Natural killer cell (primary cell): ENCODE data around the gene SLC29A1. TPM values are rescaled to one million over a fixed set of nuclear protein-coding genes. Genes with fewer than 3 reads are reported as not detected.
A peak's percentile ranks its signal among the peaks of the same experiment; 100 is the strongest.

Experiments
- ATAC-seq, 3 donors: fragments of 150-1000 bp in 2 of 3; fragments of 200-7000 bp in 1 of 3; cut with Tn5 transposase; 1 replicate in 1 of 3; 2 replicates in 2 of 3; pipeline ENCODE4 v1.10.0; 2021; ENCODE audit warnings: mild to moderate bottlenecking in 2 of 3, moderate library complexity in 2 of 3
- DNase-seq, 2 donors: peaks; one replicate each; pipeline versions ENCODE4 v3.0.0 to v3.0.0-alpha.2; 2013 to 2021; ENCODE audit warnings: mixed read lengths in 1 of 2
- H3K27ac ChIP-seq: one replicate; pipeline ENCODE4 v1.5.1; 2013; ENCODE audit warnings: mild to moderate bottlenecking, low read length
- H3K27me3 ChIP-seq: one replicate; pipeline ENCODE4 v1.6.1; 2013; ENCODE audit warnings: low read length; ENCODE audit not compliant: control insufficient read depth, insufficient read depth
- H3K36me3 ChIP-seq: one replicate; pipeline ENCODE4 v1.6.1; 2013; ENCODE audit warnings: low read length; ENCODE audit not compliant: control insufficient read depth, insufficient read depth
- H3K4me1 ChIP-seq: one replicate; pipeline ENCODE4 v1.6.1; 2013; ENCODE audit warnings: low read length; ENCODE audit not compliant: control insufficient read depth, insufficient read depth
- H3K4me3 ChIP-seq: one replicate; pipeline ENCODE4 v1.5.1; 2013; ENCODE audit warnings: low read length
- H3K9me3 ChIP-seq: one replicate; pipeline ENCODE4 v1.6.1; 2013; ENCODE audit warnings: low read length; ENCODE audit not compliant: control insufficient read depth, insufficient read depth
- H3K27ac Mint-ChIP-seq, 2 donors: one replicate each; pipeline ENCODE4 v1.8.0; 2022; ENCODE audit warnings: mild to moderate bottlenecking in 2 of 2, mixed read lengths in 2 of 2, moderate library complexity in 1 of 2
- H3K27me3 Mint-ChIP-seq, 2 donors: one replicate each; pipeline ENCODE4 v1.8.0; 2022; ENCODE audit warnings: low read depth in 2 of 2, mixed read lengths in 2 of 2
- H3K36me3 Mint-ChIP-seq: one replicate; pipeline ENCODE4 v1.8.0; 2022; ENCODE audit warnings: mixed read lengths
- H3K4me1 Mint-ChIP-seq, 2 donors: one replicate each; pipeline ENCODE4 v1.8.0; 2022; ENCODE audit warnings: mixed read lengths in 2 of 2
- H3K4me3 Mint-ChIP-seq: one replicate; pipeline ENCODE4 v1.8.0; 2022; ENCODE audit warnings: mild to moderate bottlenecking, moderate library complexity, mixed read lengths
- H3K9me3 Mint-ChIP-seq, 2 donors: one replicate each; pipeline ENCODE4 v1.8.0; 2022; ENCODE audit warnings: mixed read lengths in 2 of 2
- CTCF ChIP-seq: fragments of 200-600 bp; IDR thresholded peaks from one replicate; pipeline ENCODE4 v1.8.0; 2022; ENCODE audit warnings: antibody characterized with exemption
- WGBS: methylation state at CpG from one replicate; pipeline ENCODE4 v1.1.7; 2013; ENCODE audit warnings: missing lambda C conversion rate; ENCODE audit not compliant: insufficient coverage; 5-methylcytosine and 5-hydroxymethylcytosine counted together
- intact Hi-C: fragments of 100-400 bp; cut with micrococcal nuclease; formaldehyde crosslinking; loops from one replicate; pipeline ENCODE4 v1.14.2; 2022
- total RNA-seq, 4 donors: library from RNA; stranded (reverse); fragments of 120-200 nt in 1 of 4; gene quantifications; one replicate each; pipeline versions ENCODE4 v1.2.3 to v1.2.4, GENCODE V29; 2013 to 2022

The SLC29A1 gene
- total RNA-seq, 3 donors from 2014 or later (not counting 1 experiment from before 2014, with no cell fraction given), result 2.2 to 5.5 (median 5.2) TPM

- Mint-ChIP-seq H3K36me3 (no peaks in the 10 kb centered on the region), H3K27me3 (peaks cover 7 to 8% of the 10 kb centered on the region in 2 donors), H3K27ac (peak overlapping the region; percentile 93 to 98), H3K4me1 (peaks cover 19 to 43% of the 10 kb centered on the region in 2 donors), H3K4me3 (peak overlapping the region; percentile 93), H3K9me3 (no peaks in the 10 kb centered on the region)
- Histone ChIP-seq H3K27ac (peak overlapping the region; percentile 92), H3K27me3 (peaks cover 9% of the 10 kb centered on the region), H3K4me1 (peaks cover 46% of the 10 kb centered on the region), H3K36me3 (peaks cover 18% of the 10 kb centered on the region), H3K9me3 (no peaks in the 10 kb centered on the region), H3K4me3 (peak overlapping the region; percentile 94)
- intact Hi-C loops, result loop anchor here (1.0 kb wide), 1 partner anchor 17 kb away; the partner anchor contains the start of gene HSP90AB1
- DNase-seq (peak; percentile 46 to 67), ATAC-seq (peak; percentile 15 to 43 (median 21))
- 0% methylated on average over 13 of the region's 13 CpGs for WGBS
- no peak for TF ChIP-seq CTCF
These were observed 41.0 kb downstream of the SLC29A1 start for GRCh38 chr6:44264154-44265006.

- intact Hi-C loops, result loop anchor here (1.0 kb wide), 1 partner anchor 18 kb away; the partner anchor contains the start of gene HSP90AB1
These were observed 41.8 kb downstream of the SLC29A1 start, which contains the start of gene NFKBIE for GRCh38 chr6:44265007-44265721. Gene NFKBIE, minus strand, starts transcription at chr6:44265551. Its CDS starts 205 bp downstream, at chr6:44265346.

DNA sequence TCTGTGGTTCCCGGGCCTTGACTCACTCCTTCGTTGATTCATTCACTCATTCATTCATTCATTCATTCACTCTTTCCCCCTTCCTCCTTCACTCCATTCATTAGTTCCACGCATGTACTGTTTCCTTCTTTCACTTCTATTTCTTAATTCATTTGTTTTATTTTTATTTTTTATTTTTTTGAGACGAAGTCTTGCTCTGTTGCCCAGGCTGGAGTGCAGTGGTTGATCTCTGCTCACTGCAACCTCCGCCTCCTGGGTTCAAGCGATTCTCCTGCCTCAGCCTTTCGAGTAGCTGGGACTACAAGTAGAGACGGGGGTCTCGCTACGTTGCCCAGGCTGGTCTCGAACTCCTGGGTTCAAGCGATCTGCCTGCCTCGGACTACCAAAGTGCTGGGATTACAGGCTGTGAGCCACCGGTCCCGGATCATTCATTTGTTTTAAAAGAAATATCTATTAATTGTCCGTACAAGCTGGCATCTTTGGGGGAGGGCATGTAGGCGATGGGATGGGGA lies 42.4 kb downstream of the SLC29A1 start:
- 66% methylated on average over 15 of the region's 17 CpGs for WGBS
- H3K4me3 ChIP-seq, result peak overlapping the region; percentile 19
- no peaks in the 10 kb centered on the region for H3K9me3 ChIP-seq
- DNase-seq (no peak), ATAC-seq (no peak)
- Mint-ChIP-seq H3K9me3 (no peaks in the 10 kb centered on the region), H3K27ac (peak overlapping the region; percentile 93 to 98), H3K4me3 (peak overlapping the region; percentile 93), H3K4me1 (peaks cover 19 to 48% of the 10 kb centered on the region in 2 donors), H3K36me3 (no peaks in the 10 kb centered on the region), H3K27me3 (peaks cover 12 to 15% of the 10 kb centered on the region in 2 donors)
- peaks cover 50% of the 10 kb centered on the region for H3K4me1 ChIP-seq
- peaks cover 17% of the 10 kb centered on the region for H3K27me3 ChIP-seq
- no peak for TF ChIP-seq CTCF
- peak overlapping the region; percentile 74 for H3K27ac ChIP-seq
- peaks cover 8% of the 10 kb centered on the region for H3K36me3 ChIP-seq
- intact Hi-C loops, result loop anchor here (1.0 kb wide), 1 partner anchor 18 kb away; the partner anchor contains the start of gene HSP90AB1

More at GRCh38 chr6:44265007-44265721, 41.8 kb downstream of the SLC29A1 start, which contains the start of gene NFKBIE:
- Mint-ChIP-seq H3K4me3 (peak within 1 kb of the TSS; percentile 93), H3K9me3 (no peaks in the 10 kb centered on the region), H3K27me3 (peaks cover 11 to 15% of the 10 kb centered on the region in 2 donors), H3K36me3 (no peaks in the 10 kb centered on the region), H3K27ac (peak within 1 kb of the TSS; percentile 93 to 98), H3K4me1 (peaks cover 19 to 49% of the 10 kb centered on the region in 2 donors)
- peak within 1 kb of the TSS; percentile 94 for H3K4me3 ChIP-seq
- under 1% methylated on average over 70 of the region's 72 CpGs for WGBS
- H3K27ac ChIP-seq, result peak within 1 kb of the TSS; percentile 92
- TF ChIP-seq CTCF, result peak; percentile 28
- no peaks in the 10 kb centered on the region for H3K9me3 ChIP-seq
- peaks cover 12% of the 10 kb centered on the region for H3K36me3 ChIP-seq
- peaks cover 17% of the 10 kb centered on the region for H3K27me3 ChIP-seq
- peaks cover 50% of the 10 kb centered on the region for H3K4me1 ChIP-seq
- peak; percentile 81 to 95 (median 86) for ATAC-seq
- peak; percentile 96 to 98 for DNase-seq
